Type B pancreatic cell (in vitro differentiated cells): ENCODE measurements around the gene WIPF2. TPM values are rescaled to one million over a fixed set of nuclear protein-coding genes. Genes with fewer than 3 reads are reported as not detected.

Experiments used
- DNase-seq: peaks from one replicate; pipeline ENCODE4 v3.0.0; 2021; ENCODE audit warnings: mixed read lengths; ENCODE audit not compliant: unreplicated experiment; ENCODE audit errors: extremely low spot score
- H3K27ac Mint-ChIP-seq: 2 replicates; pipeline ENCODE4 v1.8.0; 2021; ENCODE audit warnings: mild to moderate bottlenecking, mixed read lengths
- H3K27me3 Mint-ChIP-seq: 2 replicates; pipeline ENCODE4 v1.8.0; 2021; ENCODE audit warnings: mixed read lengths
- H3K36me3 Mint-ChIP-seq: 2 replicates; pipeline ENCODE4 v1.8.0; 2021; ENCODE audit warnings: mixed read lengths
- H3K4me1 Mint-ChIP-seq: one replicate; pipeline ENCODE4 v1.8.0; 2021; ENCODE audit warnings: mixed read lengths; ENCODE audit not compliant: unreplicated experiment
- H3K4me3 Mint-ChIP-seq: 2 replicates; pipeline ENCODE4 v1.8.0; 2021; ENCODE audit warnings: mild to moderate bottlenecking, mixed read lengths
- H3K9me3 Mint-ChIP-seq: 2 replicates; pipeline ENCODE4 v1.8.0; 2021; ENCODE audit warnings: mixed read lengths
- total RNA-seq: library from RNA; stranded (reverse); gene quantifications from 2 replicates; pipeline ENCODE4 v1.2.1, GENCODE V29; 2021; ENCODE audit warnings: low replicate concordance
- TF ChIP-seq, protein P1 (sequence below): fragments of 200-600 bp; sonication (generic); conservative IDR thresholded peaks from 2 replicates; pipeline ENCODE4 v1.5.0; 2021; ENCODE audit warnings: antibody characterized with exemption, mild to moderate bottlenecking

The WIPF2 gene
- total RNA-seq, 1 donor from 2014 or later: 27.2 TPM

DNA sequence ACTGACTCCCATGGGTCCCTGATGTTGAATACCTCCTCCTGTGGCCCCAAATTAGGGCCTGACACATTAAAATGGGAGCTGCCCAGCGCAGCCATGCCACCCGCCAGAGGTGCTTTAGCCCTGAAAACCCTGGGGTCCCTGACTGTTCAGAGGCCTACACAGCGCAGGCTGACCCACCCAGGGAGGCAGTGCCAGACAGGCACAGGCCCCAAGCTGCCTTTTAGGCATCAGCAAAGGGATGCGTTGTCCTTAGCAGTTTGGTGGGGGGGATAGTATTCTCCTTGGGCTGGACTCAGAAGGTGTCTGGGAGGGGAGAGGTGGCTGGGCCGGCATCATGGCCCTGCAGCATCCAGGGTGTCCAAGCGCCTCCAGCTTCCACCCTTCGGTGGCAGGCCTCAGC lies 40.4 kb upstream of the WIPF2 start:
- peaks cover 3% of the 10 kb centered on the region for H3K27me3 Mint-ChIP-seq
- H3K4me1 Mint-ChIP-seq: peaks cover 31% of the 10 kb centered on the region
- TF ChIP-seq, protein P1, sequence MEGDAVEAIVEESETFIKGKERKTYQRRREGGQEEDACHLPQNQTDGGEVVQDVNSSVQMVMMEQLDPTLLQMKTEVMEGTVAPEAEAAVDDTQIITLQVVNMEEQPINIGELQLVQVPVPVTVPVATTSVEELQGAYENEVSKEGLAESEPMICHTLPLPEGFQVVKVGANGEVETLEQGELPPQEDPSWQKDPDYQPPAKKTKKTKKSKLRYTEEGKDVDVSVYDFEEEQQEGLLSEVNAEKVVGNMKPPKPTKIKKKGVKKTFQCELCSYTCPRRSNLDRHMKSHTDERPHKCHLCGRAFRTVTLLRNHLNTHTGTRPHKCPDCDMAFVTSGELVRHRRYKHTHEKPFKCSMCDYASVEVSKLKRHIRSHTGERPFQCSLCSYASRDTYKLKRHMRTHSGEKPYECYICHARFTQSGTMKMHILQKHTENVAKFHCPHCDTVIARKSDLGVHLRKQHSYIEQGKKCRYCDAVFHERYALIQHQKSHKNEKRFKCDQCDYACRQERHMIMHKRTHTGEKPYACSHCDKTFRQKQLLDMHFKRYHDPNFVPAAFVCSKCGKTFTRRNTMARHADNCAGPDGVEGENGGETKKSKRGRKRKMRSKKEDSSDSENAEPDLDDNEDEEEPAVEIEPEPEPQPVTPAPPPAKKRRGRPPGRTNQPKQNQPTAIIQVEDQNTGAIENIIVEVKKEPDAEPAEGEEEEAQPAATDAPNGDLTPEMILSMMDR: no peak
- peak overlapping the region; percentile 80 for H3K4me3 Mint-ChIP-seq
- no peak overlapping the region for H3K27ac Mint-ChIP-seq
- no peaks in the 10 kb centered on the region for H3K9me3 Mint-ChIP-seq
- DNase-seq: no peak
- peaks cover 13% of the 10 kb centered on the region for H3K36me3 Mint-ChIP-seq

DNA sequence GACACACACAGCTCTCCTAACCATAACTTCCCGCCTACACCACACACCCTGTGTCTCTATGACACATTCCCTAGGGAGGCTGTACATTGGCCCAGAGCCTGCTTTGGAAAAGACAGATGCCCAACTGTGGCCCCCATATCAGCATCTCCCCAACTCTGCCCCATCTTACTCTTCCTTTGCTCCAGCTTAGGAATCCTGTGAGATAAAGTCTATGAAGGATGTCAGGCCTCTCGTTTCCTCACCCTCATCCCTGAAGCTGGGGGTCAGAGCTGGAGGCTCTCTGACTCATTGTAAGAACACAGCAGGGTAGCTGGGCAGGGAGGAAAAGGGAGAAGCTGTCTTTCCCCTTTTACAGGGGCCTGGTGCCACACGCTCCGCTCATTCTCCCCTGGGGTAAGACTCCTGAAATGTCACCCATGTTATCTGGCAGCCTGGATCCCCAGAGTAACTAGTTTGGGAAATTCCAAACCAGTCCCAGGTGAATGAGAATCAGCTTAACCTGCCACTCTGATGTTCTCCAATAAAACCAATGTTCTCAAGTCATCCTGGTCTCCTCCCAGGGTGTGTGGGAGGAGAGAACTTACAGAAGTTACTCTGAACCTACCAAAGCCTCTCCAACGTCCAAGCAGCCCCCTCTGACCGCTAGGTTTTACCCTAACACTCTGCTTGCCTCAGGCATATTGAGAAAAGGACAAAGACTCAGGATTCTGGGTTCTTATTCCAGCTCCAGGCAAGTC lies 39.0 kb upstream of the WIPF2 start:
- H3K9me3 Mint-ChIP-seq: no peaks in the 10 kb centered on the region
- peak overlapping the region; percentile 81 for H3K4me3 Mint-ChIP-seq
- peaks cover 6% of the 10 kb centered on the region for H3K36me3 Mint-ChIP-seq
- TF ChIP-seq, protein P1: no peak
- H3K27me3 Mint-ChIP-seq: peaks cover 3% of the 10 kb centered on the region
- H3K27ac Mint-ChIP-seq: peak overlapping the region; percentile 77
- DNase-seq: no peak
- peaks cover 26% of the 10 kb centered on the region for H3K4me1 Mint-ChIP-seq

DNA sequence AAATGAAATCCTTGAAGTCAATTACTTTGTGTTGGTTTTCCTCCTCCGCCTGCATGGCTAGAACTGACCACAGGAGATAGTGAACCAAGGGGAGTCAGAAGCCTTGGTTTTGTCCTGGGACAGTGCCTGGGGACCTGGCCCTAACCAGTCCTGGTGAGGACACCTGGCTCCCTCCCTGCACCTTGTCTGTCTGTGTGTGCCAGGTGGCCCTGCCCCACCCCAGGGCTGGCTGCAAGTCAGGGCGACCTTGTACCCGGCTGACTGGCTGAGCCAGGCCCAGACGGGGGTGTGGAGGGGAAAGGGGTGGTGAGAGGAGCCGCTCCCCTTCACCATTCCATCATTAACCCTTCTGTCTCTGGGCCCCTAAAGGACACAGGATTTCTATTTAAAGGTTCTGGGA lies 38.4 kb upstream of the WIPF2 start:
- Mint-ChIP-seq H3K4me1 (peaks cover 25% of the 10 kb centered on the region), H3K4me3 (peak overlapping the region; percentile 35), H3K27me3 (peaks cover 3% of the 10 kb centered on the region), H3K9me3 (no peaks in the 10 kb centered on the region), H3K27ac (no peak overlapping the region), H3K36me3 (peaks cover 6% of the 10 kb centered on the region)
- TF ChIP-seq, protein P1: no peak
- DNase-seq: no peak

DNA sequence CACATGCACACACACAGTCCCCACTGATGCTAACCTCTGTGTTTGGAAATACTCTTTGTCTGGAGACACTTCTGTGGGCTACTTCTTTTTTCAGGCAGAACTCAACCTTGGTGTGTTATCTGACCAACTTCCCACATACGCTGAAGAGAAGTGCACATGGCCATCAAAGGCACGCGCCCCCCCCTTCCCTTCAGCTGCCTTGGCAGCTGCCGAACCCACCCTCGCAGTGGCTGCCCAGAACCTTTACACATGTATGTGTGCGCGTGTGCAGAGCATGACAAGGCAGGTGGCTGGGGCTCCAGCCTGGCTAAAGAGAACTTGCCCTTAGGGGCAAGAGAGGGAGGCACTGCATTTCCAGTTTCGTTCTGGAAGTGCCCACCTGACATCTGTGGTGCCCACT lies 37.9 kb upstream of the WIPF2 start:
- H3K27ac Mint-ChIP-seq: no peak overlapping the region
- peaks cover under 1% of the 10 kb centered on the region for H3K36me3 Mint-ChIP-seq
- H3K9me3 Mint-ChIP-seq: no peaks in the 10 kb centered on the region
- H3K4me3 Mint-ChIP-seq: no peak overlapping the region
- TF ChIP-seq, protein P1: no peak
- no peak for DNase-seq
- H3K27me3 Mint-ChIP-seq: peaks cover 3% of the 10 kb centered on the region
- peaks cover 20% of the 10 kb centered on the region for H3K4me1 Mint-ChIP-seq

DNA sequence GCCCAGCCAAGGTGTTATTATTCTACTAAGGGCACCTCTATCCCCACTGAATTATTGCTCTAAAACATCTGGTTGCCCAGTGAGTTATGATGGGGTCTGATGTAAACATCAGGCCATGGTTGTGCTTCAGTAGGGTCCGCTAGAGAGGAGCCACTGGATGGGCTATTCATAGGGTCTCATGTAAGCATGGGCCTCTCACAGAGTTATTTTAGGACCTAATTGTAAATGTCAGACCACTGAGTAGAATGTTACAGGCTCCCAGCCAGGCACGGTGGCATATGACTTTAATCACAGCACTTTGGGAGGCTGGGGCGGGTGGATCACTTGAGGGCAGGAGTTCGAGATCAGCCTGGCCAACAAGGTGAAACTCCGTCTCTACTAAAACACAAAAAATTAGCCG lies 36.5 kb upstream of the WIPF2 start:
- TF ChIP-seq, protein P1: no peak
- Mint-ChIP-seq H3K4me1 (peaks cover 10% of the 10 kb centered on the region), H3K27ac (no peak overlapping the region), H3K9me3 (no peaks in the 10 kb centered on the region), H3K4me3 (no peak overlapping the region), H3K36me3 (no peaks in the 10 kb centered on the region), H3K27me3 (peaks cover 3% of the 10 kb centered on the region)
- no peak for DNase-seq
